Brain microvascular endothelial cell (primary cell): ENCODE data around the gene NTMT2.

Experiments used
- DNase-seq: peaks from one replicate; pipeline ENCODE4 v3.0.0-alpha.2; 2020
- H3K27ac ChIP-seq: fragments of 250-450 bp; sonication (Bioruptor Pico); 2 replicates; pipeline ENCODE4 v1.5.1; 2020; ENCODE audit warnings: mild to moderate bottlenecking, moderate library complexity
- H3K27me3 ChIP-seq: fragments of 250-450 bp; sonication (Bioruptor Pico); replicated peaks from 2 replicates; pipeline ENCODE4 v1.5.1; 2020; ENCODE audit warnings: mild to moderate bottlenecking
- H3K36me3 ChIP-seq: fragments of 250-450 bp; sonication (Bioruptor Pico); replicated peaks from 2 replicates; pipeline ENCODE4 v1.5.1; 2020; ENCODE audit warnings: mild to moderate bottlenecking
- H3K4me3 ChIP-seq: 2 replicates; pipeline ENCODE4 v1.5.1; 2011; ENCODE audit warnings: low read depth, mild to moderate bottlenecking, control low read depth, low read length, moderate library complexity
- in situ Hi-C: cut with HindIII; loops from 2 replicates; pipeline ENCODE4 v1.10.0; 2017; ENCODE audit warnings: low sequenced_read_pairs, low pct_ligation_motif_present
- TF ChIP-seq, protein P1 (sequence below): IDR thresholded peaks from 2 replicates; pipeline ENCODE4 v1.5.1; 2011; ENCODE audit warnings: low read depth, mild to moderate bottlenecking, moderate library complexity, low read length, control low read depth, inconsistent platforms; ENCODE audit errors: missing control alignments

NTMT2 gene

DNA sequence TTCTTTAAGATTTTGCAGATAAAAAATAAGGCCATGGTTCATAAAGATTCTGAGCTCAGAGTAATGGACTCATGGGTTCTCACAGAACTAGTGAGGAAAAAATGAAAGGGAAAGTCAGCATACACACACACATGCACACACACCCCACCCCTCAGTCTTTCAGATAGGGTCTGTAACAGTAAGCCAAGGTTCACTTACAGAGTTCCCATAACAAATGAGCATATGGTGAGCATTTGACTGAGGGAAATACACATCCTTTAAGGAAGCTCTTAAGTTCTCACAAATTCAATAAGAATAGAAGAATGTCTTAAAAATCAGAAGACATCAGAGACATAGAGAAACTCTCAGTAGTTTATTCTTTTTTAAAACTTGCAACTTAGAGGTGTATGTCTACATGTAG lies 57.9 kb downstream of the NTMT2 start:
- TF ChIP-seq, protein P1, sequence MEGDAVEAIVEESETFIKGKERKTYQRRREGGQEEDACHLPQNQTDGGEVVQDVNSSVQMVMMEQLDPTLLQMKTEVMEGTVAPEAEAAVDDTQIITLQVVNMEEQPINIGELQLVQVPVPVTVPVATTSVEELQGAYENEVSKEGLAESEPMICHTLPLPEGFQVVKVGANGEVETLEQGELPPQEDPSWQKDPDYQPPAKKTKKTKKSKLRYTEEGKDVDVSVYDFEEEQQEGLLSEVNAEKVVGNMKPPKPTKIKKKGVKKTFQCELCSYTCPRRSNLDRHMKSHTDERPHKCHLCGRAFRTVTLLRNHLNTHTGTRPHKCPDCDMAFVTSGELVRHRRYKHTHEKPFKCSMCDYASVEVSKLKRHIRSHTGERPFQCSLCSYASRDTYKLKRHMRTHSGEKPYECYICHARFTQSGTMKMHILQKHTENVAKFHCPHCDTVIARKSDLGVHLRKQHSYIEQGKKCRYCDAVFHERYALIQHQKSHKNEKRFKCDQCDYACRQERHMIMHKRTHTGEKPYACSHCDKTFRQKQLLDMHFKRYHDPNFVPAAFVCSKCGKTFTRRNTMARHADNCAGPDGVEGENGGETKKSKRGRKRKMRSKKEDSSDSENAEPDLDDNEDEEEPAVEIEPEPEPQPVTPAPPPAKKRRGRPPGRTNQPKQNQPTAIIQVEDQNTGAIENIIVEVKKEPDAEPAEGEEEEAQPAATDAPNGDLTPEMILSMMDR: no peak
- Histone ChIP-seq H3K27ac (no peak overlapping the region), H3K4me3 (no peak overlapping the region), H3K36me3 (no peaks in the 10 kb centered on the region), H3K27me3 (no peaks in the 10 kb centered on the region)
- DNase-seq: no peak
- in situ Hi-C loops: no loop called here

DNA sequence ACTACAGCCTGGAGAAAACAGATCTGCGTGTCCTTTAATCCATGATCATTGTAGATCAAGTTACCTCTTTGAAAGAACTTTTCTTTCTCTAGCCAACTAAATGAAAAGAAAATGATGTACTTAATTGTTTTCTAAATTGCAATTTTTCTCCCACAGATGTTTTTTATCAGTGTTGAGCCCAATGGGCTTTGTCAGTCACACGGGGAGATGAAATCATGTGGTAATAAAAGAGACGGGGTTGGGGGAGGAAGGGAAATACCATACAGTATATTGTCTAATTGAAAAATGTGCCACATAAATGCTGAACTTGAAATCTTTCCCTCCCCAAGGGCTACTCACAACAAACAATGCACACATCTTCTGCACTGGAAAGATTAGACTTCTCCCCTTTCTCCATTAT lies 58.4 kb downstream of the NTMT2 start:
- Histone ChIP-seq H3K27ac (no peak overlapping the region), H3K36me3 (no peaks in the 10 kb centered on the region), H3K27me3 (no peaks in the 10 kb centered on the region), H3K4me3 (no peak overlapping the region)
- no peak for DNase-seq
- in situ Hi-C loops: no loop called here
- TF ChIP-seq, protein P1: no peak

GRCh38 chr1:170205301-170205700 lies 59.5 kb downstream of the NTMT2 start:
- no peaks in the 10 kb centered on the region for H3K36me3 ChIP-seq
- DNase-seq: no peak
- TF ChIP-seq, protein P1: no peak
- no peaks in the 10 kb centered on the region for H3K27me3 ChIP-seq
- H3K4me3 ChIP-seq: no peak overlapping the region
- in situ Hi-C loops: no loop called here
- no peak overlapping the region for H3K27ac ChIP-seq

DNA sequence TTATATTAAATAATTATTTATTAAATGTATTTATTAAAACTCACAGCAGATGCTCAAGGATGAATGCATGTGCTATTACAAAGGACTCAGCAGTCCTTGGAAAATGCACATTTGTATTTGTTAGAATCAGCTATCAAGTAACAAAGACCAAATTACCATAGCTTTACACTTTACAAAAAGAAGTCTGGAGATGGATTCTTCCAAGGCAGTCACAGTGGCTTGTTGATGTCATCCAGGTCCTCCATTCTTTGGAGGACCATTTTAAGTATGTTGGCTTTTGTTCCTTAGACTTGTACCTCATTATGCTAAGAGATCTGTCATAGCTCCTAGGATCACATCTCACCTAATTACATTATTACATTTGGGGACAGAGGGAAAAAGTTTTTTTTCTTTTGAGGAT lies 63.4 kb downstream of the NTMT2 start:
- in situ Hi-C loops: no loop called here
- TF ChIP-seq, protein P1: no peak
- Histone ChIP-seq H3K27me3 (no peaks in the 10 kb centered on the region), H3K4me3 (no peak overlapping the region), H3K36me3 (no peaks in the 10 kb centered on the region), H3K27ac (no peak overlapping the region)
- no peak for DNase-seq

- TF ChIP-seq, protein P1: no peak
- Histone ChIP-seq H3K27ac (no peak overlapping the region), H3K4me3 (no peak overlapping the region), H3K36me3 (no peaks in the 10 kb centered on the region), H3K27me3 (no peaks in the 10 kb centered on the region)
- in situ Hi-C loops: no loop called here
- DNase-seq: no peak
Observed at GRCh38 chr1:170210142-170210541, 64.4 kb downstream of the NTMT2 start.

- DNase-seq: no peak
- Histone ChIP-seq H3K27ac (no peak overlapping the region), H3K4me3 (no peak overlapping the region), H3K27me3 (no peaks in the 10 kb centered on the region), H3K36me3 (no peaks in the 10 kb centered on the region)
- in situ Hi-C loops: no loop called here
- TF ChIP-seq, protein P1: no peak
Observed at GRCh38 chr1:170213596-170213995, 67.8 kb downstream of the NTMT2 start.
